Measurements from ENCODE around the gene CCL7.
"Not testable (repeated sequence)": the region's sequence is repeated elsewhere in the genome, so short reads cannot be mapped to it uniquely, and the experiment has no call there.

CCL7 gene

GRCh38 chr17:34269969-34270368 is at the start of gene CCL7:
CCL7 (plus strand) TSS chr17:34270221; CDS start chr17:34270291, 70 bp downstream.
- no peaks in the 10 kb centered on the region for H3K9me3 ChIP-seq (ENCODE audit: control insufficient read depth, insufficient read depth, low read length)
- no peak within 1 kb of the TSS for H3K9ac ChIP-seq (ENCODE audit: low read depth, low read length)
- H3K4me1 ChIP-seq (ENCODE audit: insufficient read depth, low read length): no peaks in the 10 kb centered on the region
- no peaks in the 10 kb centered on the region for H3K36me3 ChIP-seq (ENCODE audit: insufficient read depth, low read length)

DNA sequence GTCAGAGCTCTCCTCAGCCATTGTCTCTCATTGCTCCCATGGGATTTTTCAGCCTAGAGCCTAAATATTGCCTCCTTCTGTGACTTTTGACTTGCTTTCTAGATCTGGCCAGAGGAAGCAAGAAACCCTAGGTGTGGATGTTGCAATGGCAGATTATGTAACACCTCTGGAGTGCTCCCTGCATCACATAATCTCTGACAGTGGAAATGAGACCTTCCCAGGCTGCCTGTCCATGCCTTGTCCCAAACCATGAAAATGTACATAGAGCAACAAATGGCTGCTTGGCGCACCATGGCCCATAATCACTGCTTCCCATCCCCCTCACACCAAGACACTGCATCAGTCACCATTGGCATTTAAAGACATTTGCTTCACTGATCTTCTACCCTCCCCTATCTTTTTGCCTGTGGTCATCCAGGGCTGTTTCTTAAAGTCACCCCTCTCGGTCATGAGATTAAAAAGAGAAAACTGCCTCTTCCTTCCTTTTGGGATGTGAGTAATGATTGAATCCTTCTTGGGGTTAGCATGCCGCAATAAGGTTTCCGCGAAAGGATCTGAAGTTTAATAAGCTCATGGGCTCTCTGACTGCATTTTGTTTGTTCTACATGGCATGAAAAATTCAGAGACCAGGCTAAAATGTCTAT is 49.1 kb upstream of the CCL7 start:
- H3K36me3 ChIP-seq (ENCODE audit: insufficient read depth, low read length): no peaks in the 10 kb centered on the region
- H3K9me3 ChIP-seq (ENCODE audit: control insufficient read depth, insufficient read depth, low read length): no peaks in the 10 kb centered on the region
- no peaks in the 10 kb centered on the region for H3K4me1 ChIP-seq (ENCODE audit: insufficient read depth, low read length)
- no peak overlapping the region for H3K9ac ChIP-seq (ENCODE audit: low read depth, low read length)

- Histone ChIP-seq H3K9ac (ENCODE audit: low read depth, low read length) (no peak overlapping the region), H3K36me3 (ENCODE audit: insufficient read depth, low read length) (no peaks in the 10 kb centered on the region)
Observed at GRCh38 chr17:34221411-34221810, 48.6 kb upstream of the CCL7 start.

DNA sequence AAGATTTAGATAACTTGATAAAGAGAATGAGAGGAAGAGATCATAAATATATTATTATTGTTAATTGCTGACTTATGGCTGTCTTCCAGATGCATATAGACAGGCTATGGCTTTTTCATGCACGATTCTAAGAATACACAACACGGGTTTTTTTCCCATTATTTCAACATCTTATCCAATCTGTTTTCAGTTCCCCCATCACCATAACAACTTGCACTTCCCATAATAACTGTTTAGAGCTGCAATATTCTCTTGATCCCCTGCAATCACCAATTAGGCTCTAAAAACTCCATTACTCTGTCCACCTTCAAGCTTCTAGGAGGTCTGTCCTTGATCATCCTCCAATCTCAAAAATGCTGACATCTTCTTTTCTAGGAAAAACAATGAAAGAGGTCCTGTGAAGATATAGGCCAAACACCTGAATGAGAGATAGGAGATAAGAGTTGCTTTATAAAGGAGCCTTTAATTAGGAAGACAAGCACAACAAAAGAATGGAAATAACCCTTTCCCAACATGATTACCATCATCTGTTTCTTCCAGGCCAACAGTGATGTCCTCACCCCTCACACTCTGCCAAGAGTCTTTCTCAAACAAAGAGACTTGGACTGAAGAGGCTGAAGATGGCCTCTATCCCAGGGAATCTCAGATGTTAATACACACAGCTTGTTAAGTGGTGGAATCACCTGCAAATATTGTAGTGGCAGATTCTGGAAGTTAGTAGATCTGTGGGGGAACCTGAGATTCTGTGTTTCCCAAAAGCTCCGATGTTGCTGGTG is 47.1 kb upstream of the CCL7 start:
- Histone ChIP-seq H3K36me3 (ENCODE audit: insufficient read depth, low read length) (no peaks in the 10 kb centered on the region), H3K9ac (ENCODE audit: low read depth, low read length) (no peak overlapping the region), H3K9me3 (ENCODE audit: control insufficient read depth, insufficient read depth, low read length) (no peaks in the 10 kb centered on the region), H3K4me1 (ENCODE audit: insufficient read depth, low read length) (no peaks in the 10 kb centered on the region)

More at GRCh38 chr17:34221411-34221810, 48.6 kb upstream of the CCL7 start:
- no peaks in the 10 kb centered on the region for H3K9me3 ChIP-seq (ENCODE audit: control insufficient read depth, insufficient read depth, low read length)
- no peaks in the 10 kb centered on the region for H3K4me1 ChIP-seq (ENCODE audit: insufficient read depth, low read length)

- H3K36me3 ChIP-seq (ENCODE audit: insufficient read depth, low read length): no peaks in the 10 kb centered on the region
- H3K9ac ChIP-seq (ENCODE audit: low read depth, low read length): no peak overlapping the region
- no peaks in the 10 kb centered on the region for H3K9me3 ChIP-seq (ENCODE audit: control insufficient read depth, insufficient read depth, low read length)
- H3K4me1 ChIP-seq (ENCODE audit: insufficient read depth, low read length): no peaks in the 10 kb centered on the region
Observed at GRCh38 chr17:34225046-34225445, 45.0 kb upstream of the CCL7 start.

DNA sequence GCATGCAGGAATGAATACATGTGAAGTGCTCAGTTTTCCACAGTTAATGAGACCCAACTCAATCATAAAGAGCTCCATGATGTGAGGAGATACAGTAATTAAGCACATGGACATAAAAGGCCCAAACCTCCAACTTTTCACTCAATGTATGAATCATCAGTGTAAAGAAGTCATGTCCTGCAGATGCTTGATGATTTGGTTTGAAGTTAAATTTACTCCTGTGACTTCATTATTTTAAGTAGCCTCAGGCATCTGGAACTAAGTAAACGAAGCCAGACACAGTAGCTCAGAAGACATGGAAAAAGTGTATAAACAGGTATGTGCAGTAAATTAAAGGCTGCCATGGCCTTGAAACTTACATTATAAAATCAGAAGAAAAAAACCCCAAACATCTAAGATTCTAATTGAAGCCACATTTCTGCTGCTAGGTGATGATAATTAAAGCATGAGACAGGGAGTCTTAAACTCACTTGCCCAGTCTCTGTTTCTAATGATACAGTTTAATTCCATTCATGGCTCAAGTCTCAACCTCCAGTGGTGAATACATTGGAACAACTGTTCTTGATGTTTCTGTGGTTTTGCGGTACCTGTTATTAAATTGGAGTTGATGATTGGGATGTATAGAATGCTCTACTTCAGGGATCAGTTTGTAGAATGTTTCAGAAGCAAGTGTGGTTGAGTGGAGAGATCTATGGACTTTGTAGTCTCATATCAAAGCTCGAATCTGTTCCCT is 43.8 kb upstream of the CCL7 start:
- Histone ChIP-seq H3K4me1 (ENCODE audit: insufficient read depth, low read length) (no peaks in the 10 kb centered on the region), H3K9me3 (ENCODE audit: control insufficient read depth, insufficient read depth, low read length) (no peaks in the 10 kb centered on the region; the same call in 1 of the 2 replicates), H3K36me3 (ENCODE audit: insufficient read depth, low read length) (no peaks in the 10 kb centered on the region), H3K9ac (ENCODE audit: low read depth, low read length) (no peak overlapping the region)

- H3K9me3 ChIP-seq (ENCODE audit: control insufficient read depth, insufficient read depth, low read length): no peaks in the 10 kb centered on the region; the same call in 1 of the 2 replicates
- no peaks in the 10 kb centered on the region for H3K4me1 ChIP-seq (ENCODE audit: insufficient read depth, low read length)
- no peaks in the 10 kb centered on the region for H3K36me3 ChIP-seq (ENCODE audit: insufficient read depth, low read length)
- H3K9ac ChIP-seq (ENCODE audit: low read depth, low read length): no peak overlapping the region
Observed at GRCh38 chr17:34226744-34227034, 43.3 kb upstream of the CCL7 start.

- H3K9ac ChIP-seq (ENCODE audit: low read depth, low read length); H3K4me1 ChIP-seq (ENCODE audit: insufficient read depth, low read length); H3K36me3 ChIP-seq (ENCODE audit: insufficient read depth, low read length); H3K9me3 ChIP-seq (ENCODE audit: control insufficient read depth, insufficient read depth, low read length): not testable (repeated sequence)
Observed at GRCh38 chr17:34227293-34227692, 42.7 kb upstream of the CCL7 start.

- H3K4me1 ChIP-seq (ENCODE audit: insufficient read depth, low read length): no peaks in the 10 kb centered on the region
- H3K9ac ChIP-seq (ENCODE audit: low read depth, low read length): no peak overlapping the region
Observed at GRCh38 chr17:34227707-34228106, 42.3 kb upstream of the CCL7 start.

GRCh38 chr17:34228781-34229180 is 41.2 kb upstream of the CCL7 start:
- H3K9me3 ChIP-seq (ENCODE audit: control insufficient read depth, insufficient read depth, low read length): no peaks in the 10 kb centered on the region; the same call in 1 of the 2 replicates

More at GRCh38 chr17:34227707-34228106, 42.3 kb upstream of the CCL7 start:
- no peaks in the 10 kb centered on the region for H3K36me3 ChIP-seq (ENCODE audit: insufficient read depth, low read length)
- no peaks in the 10 kb centered on the region; the same call in 1 of the 2 replicates for H3K9me3 ChIP-seq (ENCODE audit: control insufficient read depth, insufficient read depth, low read length)

DNA sequence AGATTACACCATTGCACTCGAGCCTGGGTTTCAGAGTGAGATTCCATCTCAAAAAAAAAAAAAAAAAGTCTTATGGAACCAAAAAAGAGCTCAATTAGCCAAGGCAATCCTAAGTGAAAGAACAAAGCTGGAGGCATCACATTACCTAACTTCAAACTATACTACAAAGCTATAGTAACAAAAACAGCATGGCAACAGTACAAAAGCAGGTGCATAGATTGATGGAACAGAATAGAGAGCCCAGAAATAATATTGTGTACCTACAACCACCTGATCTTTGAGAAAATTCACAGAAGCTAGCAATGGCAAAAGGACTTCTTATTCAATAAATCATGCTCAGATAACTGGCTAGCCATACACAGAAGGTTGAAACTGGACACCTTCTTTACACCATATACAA is 39.7 kb upstream of the CCL7 start:
- Histone ChIP-seq H3K36me3 (ENCODE audit: insufficient read depth, low read length) (no peaks in the 10 kb centered on the region), H3K9me3 (ENCODE audit: control insufficient read depth, insufficient read depth, low read length) (no peaks in the 10 kb centered on the region; the same call in 1 of the 2 replicates), H3K4me1 (ENCODE audit: insufficient read depth, low read length) (no peaks in the 10 kb centered on the region; the same call in 1 of the 2 replicates), H3K9ac (ENCODE audit: low read depth, low read length) (no peak overlapping the region)

More at GRCh38 chr17:34228781-34229180, 41.2 kb upstream of the CCL7 start:
- H3K9ac ChIP-seq (ENCODE audit: low read depth, low read length): no peak overlapping the region
- H3K36me3 ChIP-seq (ENCODE audit: insufficient read depth, low read length): no peaks in the 10 kb centered on the region
- no peaks in the 10 kb centered on the region for H3K4me1 ChIP-seq (ENCODE audit: insufficient read depth, low read length)

GRCh38 chr17:34234616-34235015 is 35.4 kb upstream of the CCL7 start:
- Histone ChIP-seq H3K4me1 (ENCODE audit: insufficient read depth, low read length) (no peaks in the 10 kb centered on the region; the same call in 1 of the 2 replicates), H3K36me3 (ENCODE audit: insufficient read depth, low read length) (no peaks in the 10 kb centered on the region), H3K9me3 (ENCODE audit: control insufficient read depth, insufficient read depth, low read length) (no peaks in the 10 kb centered on the region; the same call in 1 of the 2 replicates), H3K9ac (ENCODE audit: low read depth, low read length) (no peak overlapping the region)

DNA sequence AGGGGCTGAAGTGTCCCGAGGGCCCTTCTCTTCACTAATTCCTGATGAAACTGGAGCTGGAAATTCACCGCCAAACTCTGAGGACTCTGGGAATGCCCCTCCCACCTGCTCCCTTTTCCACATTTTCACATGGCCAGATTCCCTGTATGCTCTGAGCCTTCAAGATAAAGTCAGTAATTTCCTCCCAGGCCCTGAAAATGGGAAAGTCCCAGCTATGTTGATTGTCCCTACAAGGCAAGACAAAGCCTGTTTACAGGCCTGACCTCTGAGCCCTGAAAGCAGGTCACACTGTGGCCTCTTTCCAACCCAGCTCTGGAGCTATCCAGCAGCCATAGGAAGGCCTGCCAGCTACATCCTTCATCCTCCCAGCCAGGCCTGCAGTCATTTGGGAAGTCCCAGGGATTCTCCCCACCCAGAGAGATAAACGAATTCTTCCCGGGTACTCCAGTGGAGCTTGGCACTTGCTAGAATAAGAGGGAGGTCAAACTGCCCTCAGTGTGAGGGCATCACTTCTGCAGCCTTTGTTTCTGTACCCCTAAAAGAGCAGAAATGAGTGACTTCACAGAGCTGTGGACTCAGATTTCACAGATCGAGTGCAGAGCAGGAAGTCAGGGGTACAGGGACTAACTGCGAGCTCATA is 34.5 kb upstream of the CCL7 start:
- Histone ChIP-seq H3K4me1 (ENCODE audit: insufficient read depth, low read length) (no peaks in the 10 kb centered on the region; the same call in 1 of the 2 replicates), H3K9ac (ENCODE audit: low read depth, low read length) (no peak overlapping the region), H3K9me3 (ENCODE audit: control insufficient read depth, insufficient read depth, low read length) (no peaks in the 10 kb centered on the region; the same call in 1 of the 2 replicates), H3K36me3 (ENCODE audit: insufficient read depth, low read length) (no peaks in the 10 kb centered on the region)

DNA sequence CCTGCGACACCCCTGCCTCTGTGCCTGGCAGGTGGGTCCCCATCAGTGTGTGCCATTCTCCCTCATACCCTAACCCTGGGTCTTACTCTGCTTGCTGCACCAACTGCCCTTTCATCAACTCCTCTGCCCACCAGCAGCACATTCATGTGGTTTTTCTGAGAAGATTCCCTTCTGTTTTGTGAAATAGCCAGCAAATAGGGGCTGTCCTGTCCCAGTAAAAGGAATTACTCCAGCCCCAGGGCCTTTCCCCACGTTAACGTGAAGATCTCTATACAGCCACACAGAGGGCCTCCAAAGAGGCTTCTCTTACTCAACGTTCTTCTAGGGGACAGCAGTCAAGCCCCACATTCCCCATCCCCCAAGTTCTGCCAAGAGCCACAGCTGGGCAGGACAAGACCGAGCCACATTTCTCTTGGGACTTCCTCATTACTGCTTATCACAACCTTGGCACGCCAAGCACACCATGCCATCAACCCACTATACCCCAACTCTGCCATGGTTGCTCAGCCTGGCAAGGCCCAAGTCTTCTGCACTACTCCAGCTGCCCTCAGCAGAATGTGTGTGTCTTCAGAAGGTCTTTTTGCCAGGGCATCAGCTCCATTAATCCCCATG is 33.6 kb upstream of the CCL7 start:
- Histone ChIP-seq H3K9me3 (ENCODE audit: control insufficient read depth, insufficient read depth, low read length) (no peaks in the 10 kb centered on the region), H3K36me3 (ENCODE audit: insufficient read depth, low read length) (no peaks in the 10 kb centered on the region), H3K9ac (ENCODE audit: low read depth, low read length) (no peak overlapping the region), H3K4me1 (ENCODE audit: insufficient read depth, low read length) (no peaks in the 10 kb centered on the region; the same call in 1 of the 2 replicates)
